ENCODE results near the gene DENND5B. TPM values are rescaled to one million over a fixed set of nuclear protein-coding genes. Genes with fewer than 3 reads are reported as not detected.

The DENND5B gene
- total RNA-seq, 1 donor from 2014 or later = 42.9 TPM

DNA sequence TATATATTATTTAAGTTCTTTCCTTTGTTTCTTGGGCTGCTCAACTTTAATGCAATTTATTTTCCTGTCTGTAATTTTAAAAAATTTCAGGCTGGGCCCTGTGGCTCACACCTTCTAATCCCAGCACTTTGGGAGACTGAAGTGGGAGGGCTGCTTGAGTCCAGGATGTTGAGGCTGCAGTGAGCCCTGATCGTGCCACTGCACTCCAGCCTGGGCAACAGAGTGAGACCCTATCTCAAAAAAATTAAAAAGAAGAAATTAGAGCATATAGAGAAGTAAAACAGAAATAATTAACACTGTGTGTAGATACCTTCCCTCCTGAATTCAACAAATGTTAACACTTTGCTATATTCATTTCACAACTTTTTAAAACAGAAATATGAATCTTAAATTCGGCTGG, 74.2 kb downstream of the DENND5B start:
- Histone ChIP-seq H3K36me3 (no peaks in the 10 kb centered on the region), H3K27me3 (ENCODE audit: low read depth) (no peaks in the 10 kb centered on the region), H3K9me3 (replicated peaks) (no peaks in the 10 kb centered on the region), H3K4me3 (no peak overlapping the region), H3K27ac (replicated peaks) (no peak overlapping the region), H3K4me1 (peaks cover 47% of the 10 kb centered on the region)
- intact Hi-C loops (cut with micrococcal nuclease) = no loop called here
- no peak for TF ChIP-seq CTCF (IDR thresholded peaks at IDR 0.05; ENCODE audit: borderline replicate concordance)
- DNase-seq = no peak

GRCh38 chr12:31514912-31515311, 76.0 kb downstream of the DENND5B start:
- intact Hi-C loops (cut with micrococcal nuclease) = no loop called here
- no peak for TF ChIP-seq CTCF (IDR thresholded peaks at IDR 0.05; ENCODE audit: borderline replicate concordance)
- H3K27ac ChIP-seq (replicated peaks) = no peak overlapping the region
- no peaks in the 10 kb centered on the region for H3K9me3 ChIP-seq (replicated peaks)
- H3K4me3 ChIP-seq = no peak overlapping the region
- H3K27me3 ChIP-seq (ENCODE audit: low read depth) = no peaks in the 10 kb centered on the region
- no peak for DNase-seq
- H3K4me1 ChIP-seq = peaks cover 39% of the 10 kb centered on the region
- H3K36me3 ChIP-seq = no peaks in the 10 kb centered on the region

DNA sequence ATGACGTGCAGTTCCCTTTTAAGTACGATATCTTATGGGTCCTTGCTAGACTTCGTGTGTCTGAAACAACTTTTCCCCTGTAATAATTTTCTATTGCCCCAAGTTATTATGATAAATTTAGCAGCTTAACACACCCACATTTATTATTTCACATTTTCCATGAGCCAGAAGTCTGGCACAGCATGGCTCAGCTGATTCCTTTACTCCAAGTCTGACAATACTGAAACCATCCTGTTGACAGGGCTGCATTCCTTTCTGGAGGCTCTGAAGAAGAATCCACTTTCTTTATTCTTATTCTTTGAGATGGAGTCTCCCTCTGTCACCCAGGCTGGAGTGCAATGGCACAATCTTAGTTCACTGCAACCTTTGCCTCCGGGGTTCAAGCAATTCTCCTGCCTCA, 80.9 kb downstream of the DENND5B start:
- Histone ChIP-seq H3K9me3 (replicated peaks) (peaks cover 5% of the 10 kb centered on the region), H3K4me3 (no peak overlapping the region), H3K27me3 (ENCODE audit: low read depth) (no peaks in the 10 kb centered on the region), H3K36me3 (no peaks in the 10 kb centered on the region), H3K27ac (replicated peaks) (no peak overlapping the region), H3K4me1 (peaks cover 39% of the 10 kb centered on the region)
- intact Hi-C loops (cut with micrococcal nuclease) = no loop called here
- no peak for DNase-seq
- TF ChIP-seq CTCF (IDR thresholded peaks at IDR 0.05; ENCODE audit: borderline replicate concordance) = no peak

- Histone ChIP-seq H3K4me3 (no peak overlapping the region), H3K9me3 (replicated peaks) (peaks cover 11% of the 10 kb centered on the region), H3K27me3 (ENCODE audit: low read depth) (no peaks in the 10 kb centered on the region), H3K27ac (replicated peaks) (no peak overlapping the region), H3K4me1 (peaks cover 39% of the 10 kb centered on the region), H3K36me3 (no peaks in the 10 kb centered on the region)
- TF ChIP-seq CTCF (IDR thresholded peaks at IDR 0.05; ENCODE audit: borderline replicate concordance) = no peak
- intact Hi-C loops (cut with micrococcal nuclease) = no loop called here
- DNase-seq = no peak
Measured at GRCh38 chr12:31508436-31509150, 82.3 kb downstream of the DENND5B start.

- no peak overlapping the region for H3K4me3 ChIP-seq
- no peaks in the 10 kb centered on the region for H3K36me3 ChIP-seq
- peaks cover 42% of the 10 kb centered on the region for H3K4me1 ChIP-seq
- no peak for TF ChIP-seq CTCF (IDR thresholded peaks at IDR 0.05; ENCODE audit: borderline replicate concordance)
- H3K9me3 ChIP-seq (replicated peaks) = peaks cover 11% of the 10 kb centered on the region
- intact Hi-C loops (cut with micrococcal nuclease) = no loop called here
- no peaks in the 10 kb centered on the region for H3K27me3 ChIP-seq (ENCODE audit: low read depth)
- no peak overlapping the region for H3K27ac ChIP-seq (replicated peaks)
- DNase-seq = no peak
Measured at GRCh38 chr12:31507966-31508365, 83.0 kb downstream of the DENND5B start.
